A549 (cell line): Measurements from ENCODE around the gene SCN5A.

ENCODE experiments used
- CBX2 ChIP-seq: fragments of 200-600 bp; sonication (generic); IDR thresholded peaks from 2 replicates; pipeline ENCODE4 v1.6.1; 2016; ENCODE audit warnings: low read depth, mild to moderate bottlenecking, borderline replicate concordance
- CBX8 ChIP-seq: fragments of 200-600 bp; sonication (generic); IDR thresholded peaks from 2 replicates; pipeline ENCODE4 v1.6.1; 2016
- CHD4 ChIP-seq: fragments of 200-600 bp; sonication (generic); IDR thresholded peaks from 2 replicates; pipeline ENCODE4 v1.6.1; 2016; ENCODE audit warnings: antibody characterized with exemption, mild to moderate bottlenecking, borderline replicate concordance
- CTCF ChIP-seq: fragments of >200 bp; sonication (Bioruptor Twin); formaldehyde crosslinking; IDR thresholded peaks from 3 replicates; pipeline ENCODE4 v1.5.1; 2016
- JUN ChIP-seq, 2 experiments: fragments of >200 bp; sonication (Bioruptor Twin); formaldehyde crosslinking; IDR thresholded peaks; 2 replicates in 1 of 2; 3 replicates in 1 of 2; pipeline ENCODE4 v1.6.1; 2016 to 2017
- MAFK ChIP-seq: fragments of 450-650 bp; IDR thresholded peaks from 2 replicates; pipeline ENCODE4 v1.6.1; 2014; ENCODE audit not compliant: partially characterized antibody
- MYC ChIP-seq: IDR thresholded peaks from 2 replicates; pipeline ENCODE4 v1.6.1; 2012; ENCODE audit warnings: mild to moderate bottlenecking, inconsistent platforms, low read length, improper control_type of control experiment, borderline replicate concordance
- POLR2A ChIP-seq: IDR thresholded peaks from 2 replicates; pipeline ENCODE4 v1.6.1; 2012; ENCODE audit warnings: mild to moderate bottlenecking, low read length
- RAD21 ChIP-seq, 2 experiments: fragments of >200 bp in 1 of 2; sonication (Bioruptor Twin) in 1 of 2; formaldehyde crosslinking in 1 of 2; IDR thresholded peaks in 1 of 2; conservative IDR thresholded peaks in 1 of 2; 2 replicates in 1 of 2; 3 replicates in 1 of 2; pipeline ENCODE4 v1.6.1; 2012 to 2018; ENCODE audit warnings: inconsistent platforms in 1 of 2

GRCh38 chr3:38574411-38575278 lies 74.8 kb downstream of the SCN5A start:
- TF ChIP-seq CTCF (no peak), MAFK (no peak), POLR2A (no peak), RAD21 (conservative IDR thresholded peaks at IDR 0.05 in 1 of 2, IDR thresholded peaks at IDR 0.05 in 1 of 2) (no peak), JUN (IDR thresholded peaks at IDR 0.05) (no peak), CBX2 (no peak), CHD4 (no peak), CBX8 (no peak), MYC (no peak)
